HG03575 (cell line): ENCODE results near the gene NARF.
"Not testable (repeated sequence)": the region's sequence is repeated elsewhere in the genome, so short reads cannot be mapped to it uniquely, and the experiment has no call there.

Experiments
- ATAC-seq: cut with Tn5 transposase; IDR thresholded peaks from one replicate; pipeline ENCODE4 v1.9.1; 2021; ENCODE audit not compliant: unreplicated experiment, insufficient number of reproducible peaks, low FRiP score; ENCODE audit errors: extremely low read depth

The NARF gene

GRCh38 chr17:82518826-82519810, 60.6 kb downstream of the NARF start, which contains the start of gene FOXK2:
Gene FOXK2 (plus strand): TSS chr17:82519732. CDS start chr17:82519889, 157 bp downstream.
- no peak for ATAC-seq

- no peak for ATAC-seq
These were observed 61.7 kb downstream of the NARF start for GRCh38 chr17:82519971-82520903.

- no peak for ATAC-seq
These were observed 66.0 kb downstream of the NARF start for GRCh38 chr17:82524540-82524939.

- ATAC-seq: no peak
These were observed 67.2 kb downstream of the NARF start for GRCh38 chr17:82525712-82526111.

GRCh38 chr17:82527898-82528297, 69.4 kb downstream of the NARF start:
- no peak for ATAC-seq

GRCh38 chr17:82528484-82529265, 70.1 kb downstream of the NARF start:
- ATAC-seq: no peak

- ATAC-seq: no peak
These were observed 71.4 kb downstream of the NARF start for GRCh38 chr17:82529914-82530300.

GRCh38 chr17:82531431-82531881, 72.9 kb downstream of the NARF start:
- no peak for ATAC-seq

GRCh38 chr17:82534401-82534812, 75.9 kb downstream of the NARF start:
- no peak for ATAC-seq

GRCh38 chr17:82536512-82537201, 78.1 kb downstream of the NARF start:
- no peak for ATAC-seq

GRCh38 chr17:82537228-82537627, 78.7 kb downstream of the NARF start:
- ATAC-seq: not testable (repeated sequence)

GRCh38 chr17:82539076-82539475, 80.5 kb downstream of the NARF start:
- not testable (repeated sequence) for ATAC-seq
